Neuronal stem cell (in vitro differentiated cells): ENCODE measurements around the gene TMEM250.

Experiments used
- DNase-seq: peaks from one replicate; pipeline ENCODE4 v3.0.0-alpha.2; 2013; ENCODE audit warnings: low spot score
- H2AFZ ChIP-seq: one replicate; pipeline ENCODE4 v1.6.1; 2013; ENCODE audit warnings: mild to moderate bottlenecking, low read length, inconsistent platforms
- H2AK5ac ChIP-seq: 2 replicates; pipeline ENCODE4 v1.6.1; 2013; ENCODE audit warnings: low read depth, mild to moderate bottlenecking, inconsistent platforms, low read length, moderate library complexity, mixed read lengths
- H2BK120ac ChIP-seq: 2 replicates; pipeline ENCODE4 v1.6.1; 2013; ENCODE audit warnings: low read depth, mild to moderate bottlenecking, inconsistent platforms, low read length, moderate library complexity, mixed read lengths
- H2BK12ac ChIP-seq: one replicate; pipeline ENCODE4 v1.6.1; 2013; ENCODE audit warnings: low read length, inconsistent platforms
- H2BK15ac ChIP-seq: 2 replicates; pipeline ENCODE4 v1.6.1; 2013; ENCODE audit warnings: mild to moderate bottlenecking, low read length, inconsistent platforms, mixed read lengths
- H2BK5ac ChIP-seq: one replicate; pipeline ENCODE4 v1.6.1; 2013; ENCODE audit warnings: inconsistent platforms, mild to moderate bottlenecking, low read length, moderate library complexity
- H3K14ac ChIP-seq: one replicate; pipeline ENCODE4 v1.6.1; 2013; ENCODE audit warnings: low read length, inconsistent platforms
- H3K18ac ChIP-seq: 2 replicates; pipeline ENCODE4 v1.6.1; 2013; ENCODE audit warnings: low read length, inconsistent platforms
- H3K23ac ChIP-seq: 2 replicates; pipeline ENCODE4 v1.6.1; 2013; ENCODE audit warnings: low read depth, mild to moderate bottlenecking, mixed read lengths, low read length, inconsistent platforms; ENCODE audit not compliant: poor library complexity
- H3K27ac ChIP-seq: replicated peaks from 3 replicates; pipeline ENCODE4 v1.5.1; 2013; ENCODE audit warnings: low read length, inconsistent platforms
- H3K27me3 ChIP-seq, 3 experiments: 2 replicates each; pipeline ENCODE4 v1.6.1; 2013; ENCODE audit warnings: low read length in 3 of 3, mild to moderate bottlenecking in 2 of 3, inconsistent platforms in 1 of 3, low read depth in 1 of 3, mixed read lengths in 1 of 3, moderate library complexity in 1 of 3; ENCODE audit not compliant: control insufficient read depth in 3 of 3, insufficient read depth in 3 of 3
- H3K36me3 ChIP-seq, 2 donors: replicated peaks in 1 of 2; 2 replicates each; pipeline ENCODE4 v1.6.1; 2013; ENCODE audit warnings: low read length in 2 of 2; ENCODE audit not compliant: control insufficient read depth in 2 of 2, insufficient read depth in 2 of 2
- H3K4ac ChIP-seq: 2 replicates; pipeline ENCODE4 v1.6.1; 2013; ENCODE audit warnings: inconsistent platforms, mild to moderate bottlenecking, low read length, moderate library complexity
- H3K4me1 ChIP-seq, 2 donors: 1 replicate in 1 of 2; 2 replicates in 1 of 2; pipeline ENCODE4 v1.6.1; 2013; ENCODE audit warnings: low read length in 2 of 2, low read depth in 1 of 2; ENCODE audit not compliant: control insufficient read depth in 2 of 2, insufficient read depth in 1 of 2
- H3K4me2 ChIP-seq: one replicate; pipeline ENCODE4 v1.6.1; 2013; ENCODE audit warnings: mild to moderate bottlenecking, low read length, inconsistent platforms; ENCODE audit not compliant: insufficient read depth, poor library complexity, severe bottlenecking
- H3K4me3 ChIP-seq, 2 donors: 2 replicates each; pipeline ENCODE4 v1.5.1; 2013; ENCODE audit warnings: low read length in 2 of 2, mild to moderate bottlenecking in 2 of 2, inconsistent platforms in 1 of 2, moderate library complexity in 1 of 2
- H3K79me1 ChIP-seq: one replicate; pipeline ENCODE4 v1.6.1; 2013; ENCODE audit warnings: low read depth, mild to moderate bottlenecking, inconsistent platforms, low read length, moderate library complexity
- H3K9ac ChIP-seq: one replicate; pipeline ENCODE4 v1.6.1; 2013; ENCODE audit warnings: mild to moderate bottlenecking, low read depth, low read length, inconsistent platforms; ENCODE audit not compliant: poor library complexity
- H3K9me3 ChIP-seq, 2 donors: replicated peaks in 1 of 2; 2 replicates each; pipeline versions ENCODE3 to v1.6.1; 2013; ENCODE audit warnings: low read length in 2 of 2, mild to moderate bottlenecking in 2 of 2, inconsistent platforms in 1 of 2, low read depth in 1 of 2, mixed read lengths in 1 of 2, moderate library complexity in 1 of 2; ENCODE audit not compliant: control insufficient read depth in 2 of 2, insufficient read depth in 1 of 2
- H4K8ac ChIP-seq: one replicate; pipeline ENCODE4 v1.6.1; 2013; ENCODE audit warnings: low read depth, mild to moderate bottlenecking, inconsistent platforms, low read length, moderate library complexity
- H4K91ac ChIP-seq: one replicate; pipeline ENCODE4 v1.6.1; 2013; ENCODE audit warnings: low read length, low read depth, mild to moderate bottlenecking, inconsistent platforms; ENCODE audit not compliant: poor library complexity
- WGBS, 2 donors: extraction: QIAGEN DNeasy Blood & Tissue Kit; methylation state at CpG; one replicate each; pipeline ENCODE4 v1.1.7; 2013; ENCODE audit warnings: missing lambda C conversion rate in 2 of 2, mixed read lengths in 1 of 2; ENCODE audit not compliant: insufficient read length in 2 of 2, insufficient replicate concordance in 1 of 2; ENCODE audit errors: extremely low coverage in 2 of 2; 5-methylcytosine and 5-hydroxymethylcytosine counted together

Gene TMEM250

DNA sequence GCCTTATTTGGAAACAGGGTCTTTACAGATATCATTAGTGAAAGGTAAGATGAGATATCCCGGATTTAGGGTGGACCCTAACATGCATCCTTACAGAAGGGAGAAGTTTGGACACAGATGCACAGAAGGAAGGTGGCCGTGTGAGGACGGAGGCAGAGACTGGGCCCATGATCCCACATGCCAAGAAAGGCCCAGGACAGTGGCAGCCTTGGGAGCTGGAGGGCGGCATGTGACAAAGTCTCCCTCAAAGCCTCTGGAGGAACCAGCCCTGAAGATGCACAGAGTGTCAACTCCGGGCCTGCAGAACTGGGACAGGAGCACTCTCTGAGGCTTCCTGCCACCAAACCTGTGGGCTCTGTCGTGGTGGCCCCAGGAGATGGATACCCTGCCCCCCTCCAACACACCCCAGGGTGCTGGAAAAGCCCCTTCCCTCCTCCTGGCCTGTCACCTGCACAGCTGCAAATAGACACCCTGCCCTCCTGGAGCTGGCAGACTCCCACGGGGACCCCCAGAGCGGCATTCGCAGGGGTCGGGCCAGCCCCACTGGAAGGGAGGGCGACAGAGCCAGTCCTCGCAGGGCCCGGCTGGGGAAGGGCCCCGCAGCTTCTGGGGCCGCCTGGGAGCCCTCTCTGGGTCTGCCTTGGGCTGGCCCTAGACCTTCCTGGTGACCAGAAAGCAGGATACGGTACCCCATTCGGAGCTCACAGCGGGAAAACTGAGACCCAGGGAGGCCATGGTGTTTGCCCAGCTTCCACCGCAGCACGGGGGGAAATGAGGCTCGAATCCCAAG lies 31.5 kb downstream of the TMEM250 start:
- no peak overlapping the region for H3K27ac ChIP-seq
- H4K91ac ChIP-seq = no peak overlapping the region
- H3K9me3 ChIP-seq = no peaks in the 10 kb centered on the region
- no peaks in the 10 kb centered on the region for H3K27me3 ChIP-seq
- H3K4ac ChIP-seq = no peak overlapping the region
- peaks cover 0 to 1% of the 10 kb centered on the region in 2 donors for H3K36me3 ChIP-seq
- H3K4me1 ChIP-seq = peaks cover 2% of the 10 kb centered on the region in 2 donors
- WGBS, 2 donors = no CpG with 5 or more reads among the region's 21 CpGs
- H4K8ac ChIP-seq = no peak overlapping the region
- no peak for DNase-seq
- H3K4me2 ChIP-seq = no peak overlapping the region
- H2BK12ac ChIP-seq = no peak overlapping the region
- peak overlapping the region; percentile 47 for H2AK5ac ChIP-seq
- H3K79me1 ChIP-seq = peaks cover 4% of the 10 kb centered on the region
- H3K9ac ChIP-seq = peak overlapping the region; percentile 30
- H3K18ac ChIP-seq = peak overlapping the region; percentile 80
- H2BK15ac ChIP-seq = peak overlapping the region; percentile 58
- no peak overlapping the region for H3K4me3 ChIP-seq
- H2BK5ac ChIP-seq = peak overlapping the region; percentile 71
- H3K23ac ChIP-seq = no peak overlapping the region
- H2AFZ ChIP-seq = no peak overlapping the region
- H2BK120ac ChIP-seq = no peak overlapping the region
- H3K14ac ChIP-seq = peak overlapping the region; percentile 56

DNA sequence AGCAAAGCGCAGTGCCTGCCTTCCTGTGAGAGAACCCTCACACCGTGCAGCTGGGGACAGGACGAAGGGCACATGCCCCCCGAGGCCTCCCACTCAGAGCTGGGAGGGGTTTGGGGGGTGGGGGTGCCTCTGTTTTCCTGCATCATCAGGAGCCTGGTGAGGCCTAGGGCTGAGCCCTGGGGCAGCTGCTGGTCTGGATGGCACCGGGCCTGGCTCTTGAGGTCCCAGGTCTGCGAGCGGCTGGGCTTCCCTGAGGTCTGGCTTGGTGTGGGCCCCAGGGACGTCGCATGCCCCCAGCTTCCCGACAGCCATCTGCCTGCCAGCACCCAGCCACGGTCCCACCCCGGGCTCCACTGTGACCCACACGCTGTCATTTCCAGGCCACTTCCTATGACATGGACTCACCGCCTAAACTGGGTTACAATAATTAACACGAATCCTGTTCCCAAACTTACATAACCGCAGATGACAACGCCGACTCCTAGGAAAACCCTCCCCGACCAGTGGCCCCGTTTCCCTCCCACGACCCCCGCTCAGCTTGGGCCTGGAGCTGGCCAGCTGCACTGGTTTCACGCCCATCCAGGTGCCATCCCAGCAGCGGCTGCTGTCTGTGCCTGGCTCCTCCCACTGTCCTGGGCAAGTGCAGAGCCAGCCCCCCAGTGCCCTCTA lies 32.3 kb downstream of the TMEM250 start:
- Histone ChIP-seq H3K4me2 (no peak overlapping the region), H3K9me3 (no peaks in the 10 kb centered on the region), H4K8ac (no peak overlapping the region), H3K27me3 (no peaks in the 10 kb centered on the region), H3K4me3 (no peak overlapping the region), H3K27ac (no peak overlapping the region), H2BK12ac (peak overlapping the region; percentile 58), H3K9ac (peak overlapping the region; percentile 44), H2BK5ac (peak overlapping the region; percentile 11), H2BK15ac (no peak overlapping the region), H2BK120ac (no peak overlapping the region), H3K14ac (peak overlapping the region; percentile 56), H2AK5ac (peak overlapping the region; percentile 68), H3K4me1 (peaks cover 2% of the 10 kb centered on the region in 2 donors), H4K91ac (peak overlapping the region; percentile 5), H3K18ac (peak overlapping the region; percentile 38), H3K36me3 (peaks cover 0 to 1% of the 10 kb centered on the region in 2 donors), H3K79me1 (peaks cover 3% of the 10 kb centered on the region), H3K23ac (peak overlapping the region; percentile 73), H3K4ac (no peak overlapping the region), H2AFZ (no peak overlapping the region)
- no CpG with 5 or more reads among the region's 24 CpGs for WGBS, 2 donors
- DNase-seq = no peak

DNA sequence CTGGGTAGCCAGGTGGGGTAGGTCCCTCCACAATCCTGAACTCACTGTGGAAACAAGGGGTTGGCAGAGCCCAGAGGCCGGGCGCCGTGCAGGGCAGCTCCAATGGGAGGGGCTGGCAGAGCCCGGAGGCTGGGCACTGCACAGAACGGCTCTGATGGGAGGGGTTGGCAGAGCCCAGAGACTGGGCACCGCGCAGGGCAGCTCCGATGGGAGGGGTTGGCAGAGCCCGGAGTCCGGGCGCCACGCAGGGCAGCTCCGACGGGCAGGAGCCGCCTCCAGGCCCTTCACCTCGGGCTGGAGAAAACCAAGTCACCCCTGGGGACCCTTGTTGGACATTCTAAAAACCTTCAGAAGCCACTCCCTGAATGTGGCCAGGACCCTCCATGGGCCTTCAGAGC lies 32.9 kb downstream of the TMEM250 start:
- WGBS, 2 donors = no CpG with 5 or more reads among the region's 16 CpGs

More for the DNA sequence above, 32.9 kb downstream of the TMEM250 start:
- Histone ChIP-seq H3K18ac (peak overlapping the region; percentile 48), H3K14ac (no peak overlapping the region), H3K4me3 (no peak overlapping the region), H3K27me3 (no peaks in the 10 kb centered on the region), H3K27ac (no peak overlapping the region), H3K79me1 (peaks cover 4% of the 10 kb centered on the region), H3K36me3 (peaks cover 0 to 1% of the 10 kb centered on the region in 2 donors), H3K9me3 (no peaks in the 10 kb centered on the region), H3K4me2 (no peak overlapping the region), H2BK12ac (no peak overlapping the region), H4K91ac (peak overlapping the region; percentile 5), H2BK15ac (no peak overlapping the region), H2AK5ac (peak overlapping the region; percentile 68), H3K23ac (no peak overlapping the region), H2AFZ (no peak overlapping the region), H3K4ac (no peak overlapping the region), H3K9ac (no peak overlapping the region), H2BK5ac (peak overlapping the region; percentile 11), H4K8ac (no peak overlapping the region), H2BK120ac (no peak overlapping the region), H3K4me1 (no peaks in the 10 kb centered on the region)
- DNase-seq = no peak
